SH-SY5Y (cell line): ENCODE data around the gene SP6.

Experiments used
- GATA2 ChIP-seq: IDR thresholded peaks from 2 replicates; pipeline ENCODE4 v1.6.1; 2011; ENCODE audit warnings: mild to moderate bottlenecking, low read depth, low read length
- GATA3 ChIP-seq: IDR thresholded peaks from 2 replicates; pipeline ENCODE4 v1.6.1; 2011; ENCODE audit warnings: low read depth, mild to moderate bottlenecking, low read length, moderate library complexity

- TF ChIP-seq GATA2 = peak; percentile 58
- TF ChIP-seq GATA3 = no peak
These were observed 29.3 kb downstream of the SP6 start, which contains the start of gene OSBPL7 for GRCh38 chr17:47821424-47822391.
